Measurements from ENCODE around the gene ALB.

The ALB gene

DNA sequence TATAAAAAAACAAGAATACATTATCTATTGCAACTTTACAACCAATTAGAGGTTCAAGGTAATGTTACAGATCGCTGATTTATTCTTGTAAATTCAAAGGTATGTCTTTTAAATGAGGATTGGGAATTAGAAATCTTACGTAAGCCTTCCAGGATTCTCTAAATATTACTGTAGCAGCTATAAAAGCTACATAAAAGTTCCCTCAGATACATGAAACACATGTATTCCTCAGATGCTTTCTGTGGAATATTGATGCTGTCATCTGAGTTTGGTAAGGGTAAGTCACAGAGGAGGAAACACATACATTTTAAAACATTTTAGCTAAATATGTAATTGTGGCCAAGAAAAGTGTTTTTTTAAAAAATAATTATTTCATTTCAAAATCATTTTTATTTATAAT is 35.4 kb downstream of the ALB start:
- TF ChIP-seq CTCF (IDR thresholded peaks at IDR 0.05; ENCODE audit: unreplicated experiment in 3 of 3) = no peak
- Mint-ChIP-seq H3K4me1 (no peaks in the 10 kb centered on the region), H3K27me3 (ENCODE audit: low read depth) (no peaks in the 10 kb centered on the region), H3K27ac (no peak overlapping the region), H3K9me3 (no peaks in the 10 kb centered on the region), H3K36me3 (ENCODE audit: low read depth) (peaks cover 3% of the 10 kb centered on the region), H3K4me3 (no peak overlapping the region)

- no peak for TF ChIP-seq CTCF (IDR thresholded peaks at IDR 0.05; ENCODE audit: unreplicated experiment in 3 of 3)
- Mint-ChIP-seq H3K27ac (no peak overlapping the region), H3K4me1 (no peaks in the 10 kb centered on the region), H3K9me3 (no peaks in the 10 kb centered on the region), H3K4me3 (no peak overlapping the region), H3K36me3 (ENCODE audit: low read depth) (peaks cover 3% of the 10 kb centered on the region), H3K27me3 (ENCODE audit: low read depth) (no peaks in the 10 kb centered on the region)
Measured at GRCh38 chr4:73439991-73440390, 35.9 kb downstream of the ALB start.

GRCh38 chr4:73440653-73441052 is 36.6 kb downstream of the ALB start:
- no peaks in the 10 kb centered on the region for H3K9me3 Mint-ChIP-seq
- no peak overlapping the region for H3K27ac Mint-ChIP-seq
- no peak for TF ChIP-seq CTCF (IDR thresholded peaks at IDR 0.05; ENCODE audit: unreplicated experiment in 3 of 3)
- H3K27me3 Mint-ChIP-seq (ENCODE audit: low read depth) = no peaks in the 10 kb centered on the region
- no peaks in the 10 kb centered on the region for H3K4me1 Mint-ChIP-seq
- H3K4me3 Mint-ChIP-seq = no peak overlapping the region
- peaks cover 3% of the 10 kb centered on the region for H3K36me3 Mint-ChIP-seq (ENCODE audit: low read depth)

DNA sequence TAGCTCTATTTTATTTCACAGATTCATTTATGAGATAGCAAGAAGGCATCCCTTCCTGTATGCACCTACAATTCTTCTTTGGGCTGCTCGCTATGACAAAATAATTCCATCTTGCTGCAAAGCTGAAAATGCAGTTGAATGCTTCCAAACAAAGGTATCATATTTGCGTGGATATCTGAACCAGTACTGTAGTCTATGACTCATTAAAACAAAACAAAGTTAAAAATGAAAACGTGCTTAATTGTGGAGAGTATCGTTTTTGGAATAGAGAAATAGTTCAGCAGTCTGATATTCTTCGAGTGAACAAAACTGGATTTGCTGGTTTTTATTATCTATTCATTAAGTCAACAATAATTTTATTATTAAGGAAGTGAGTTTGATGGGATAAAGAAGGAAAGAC is 38.2 kb downstream of the ALB start:
- Mint-ChIP-seq H3K9me3 (no peaks in the 10 kb centered on the region), H3K27me3 (ENCODE audit: low read depth) (peaks cover 4% of the 10 kb centered on the region), H3K36me3 (ENCODE audit: low read depth) (peaks cover 3% of the 10 kb centered on the region), H3K4me1 (no peaks in the 10 kb centered on the region), H3K27ac (no peak overlapping the region), H3K4me3 (no peak overlapping the region)
- no peak for TF ChIP-seq CTCF (IDR thresholded peaks at IDR 0.05; ENCODE audit: unreplicated experiment in 3 of 3)

GRCh38 chr4:73443224-73443623 is 39.1 kb downstream of the ALB start:
- no peak for TF ChIP-seq CTCF (IDR thresholded peaks at IDR 0.05; ENCODE audit: unreplicated experiment in 3 of 3)
- H3K4me3 Mint-ChIP-seq = no peak overlapping the region
- H3K27ac Mint-ChIP-seq = no peak overlapping the region
- H3K36me3 Mint-ChIP-seq (ENCODE audit: low read depth) = peaks cover 3% of the 10 kb centered on the region
- no peaks in the 10 kb centered on the region for H3K9me3 Mint-ChIP-seq
- H3K27me3 Mint-ChIP-seq (ENCODE audit: low read depth) = peaks cover 10% of the 10 kb centered on the region
- H3K4me1 Mint-ChIP-seq = no peaks in the 10 kb centered on the region

DNA sequence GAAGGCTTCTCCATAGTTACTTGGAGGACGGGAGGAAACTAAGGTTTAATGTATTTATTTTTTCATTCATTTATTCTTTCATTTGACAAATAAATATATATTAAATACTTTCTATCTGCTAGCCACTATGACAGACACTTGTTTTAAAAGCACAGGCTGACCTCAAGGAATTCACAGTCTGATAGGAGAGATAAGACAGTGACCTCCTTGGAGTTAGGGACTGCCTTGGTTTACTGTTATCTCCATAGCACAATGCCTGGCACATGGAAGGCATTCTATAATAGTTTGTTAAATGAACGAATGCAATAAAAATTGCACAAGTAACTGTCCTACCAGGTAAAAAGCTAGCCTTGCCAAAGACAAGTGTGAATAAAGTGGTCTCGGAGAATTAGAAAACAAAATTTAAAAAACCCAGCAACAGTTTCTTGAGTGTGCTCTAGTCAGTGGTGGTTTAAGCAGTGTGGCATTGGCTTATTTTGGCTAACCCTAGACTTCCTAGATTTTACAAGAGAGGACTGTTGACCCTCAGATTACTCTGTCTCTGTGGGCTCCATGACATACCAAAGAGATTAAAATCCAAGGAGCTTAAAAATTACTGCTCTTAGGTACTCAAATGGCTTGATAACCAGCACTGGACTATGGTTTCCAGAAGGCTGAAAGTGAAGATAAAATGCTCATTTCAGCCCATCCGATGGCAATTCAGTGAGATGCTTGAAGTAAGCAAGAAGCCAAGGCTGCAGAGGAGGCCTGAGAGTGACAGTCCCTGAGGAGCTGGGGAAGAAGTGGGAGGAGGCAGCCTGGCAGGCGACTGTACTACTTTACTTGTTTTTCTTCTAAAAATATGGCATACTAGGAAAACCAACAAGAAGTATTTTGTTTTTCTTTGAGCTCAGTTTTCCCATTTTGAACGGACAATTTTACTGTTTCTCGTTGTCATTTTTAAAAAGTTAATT is 41.6 kb downstream of the ALB start:
- no peaks in the 10 kb centered on the region for H3K9me3 Mint-ChIP-seq
- no peak overlapping the region for H3K27ac Mint-ChIP-seq
- peaks cover 10% of the 10 kb centered on the region for H3K27me3 Mint-ChIP-seq (ENCODE audit: low read depth)
- TF ChIP-seq CTCF (IDR thresholded peaks at IDR 0.05; ENCODE audit: unreplicated experiment in 3 of 3) = no peak
- H3K4me3 Mint-ChIP-seq = no peak overlapping the region
- peaks cover 3% of the 10 kb centered on the region for H3K36me3 Mint-ChIP-seq (ENCODE audit: low read depth)
- peaks cover 5% of the 10 kb centered on the region for H3K4me1 Mint-ChIP-seq
